Ectodermal cell (in vitro differentiated cells): ENCODE results near the gene PRXL2B.
"Not testable (repeated sequence)": the region's sequence is repeated elsewhere in the genome, so short reads cannot be mapped to it uniquely, and the experiment has no call there.

Experiments
- H3K27ac ChIP-seq: 2 replicates; pipeline ENCODE4 v1.7.0; 2013; ENCODE audit warnings: mild to moderate bottlenecking, low read depth, low read length; ENCODE audit not compliant: insufficient read depth, poor library complexity, severe bottlenecking
- H3K27me3 ChIP-seq: 2 replicates; pipeline ENCODE4 v1.7.0; 2013; ENCODE audit warnings: mild to moderate bottlenecking, low read length; ENCODE audit not compliant: insufficient read depth, control insufficient read depth, poor library complexity, severe bottlenecking
- H3K36me3 ChIP-seq: one replicate; pipeline ENCODE4 v1.7.0; 2013; ENCODE audit warnings: low read length; ENCODE audit not compliant: control insufficient read depth, insufficient read depth
- H3K4me1 ChIP-seq: one replicate; pipeline ENCODE4 v1.7.0; 2013; ENCODE audit warnings: low read length; ENCODE audit not compliant: control insufficient read depth, insufficient read depth
- H3K4me3 ChIP-seq: 2 replicates; pipeline ENCODE4 v1.7.0; 2013; ENCODE audit warnings: low read depth, low read length, control low read depth; ENCODE audit not compliant: insufficient read depth
- H3K9me3 ChIP-seq: 2 replicates; pipeline ENCODE4 v1.7.0; 2013; ENCODE audit warnings: mild to moderate bottlenecking, low read length, moderate library complexity; ENCODE audit not compliant: control insufficient read depth
- WGBS, 2 experiments: methylation state at CpG; one replicate each; pipeline ENCODE4 v1.1.7; 2013; ENCODE audit warnings: missing lambda C conversion rate in 2 of 2; 5-methylcytosine and 5-hydroxymethylcytosine counted together

The PRXL2B gene

GRCh38 chr1:2551544-2551943, 35.0 kb upstream of the PRXL2B start:
- H3K4me3 ChIP-seq, H3K27me3 ChIP-seq, H3K36me3 ChIP-seq, H3K9me3 ChIP-seq, H3K27ac ChIP-seq: not testable (repeated sequence)
- 92 to 93% methylated on average over 9 of the region's 9 CpGs for WGBS, 2 experiments
- peaks cover 24% of the 10 kb centered on the region for H3K4me1 ChIP-seq

- 94% methylated on average over 23 to 26 of the region's 26 CpGs for WGBS, 2 experiments
- Histone ChIP-seq H3K4me1 (peaks cover 26% of the 10 kb centered on the region), H3K9me3 (no peaks in the 10 kb centered on the region), H3K36me3 (no peaks in the 10 kb centered on the region), H3K27ac (no peak overlapping the region), H3K4me3 (no peak overlapping the region), H3K27me3 (no peaks in the 10 kb centered on the region)
Measured at GRCh38 chr1:2552189-2552588, 34.4 kb upstream of the PRXL2B start.

- not testable (repeated sequence) for H3K27me3 ChIP-seq, H3K9me3 ChIP-seq, H3K4me3 ChIP-seq, H3K36me3 ChIP-seq, H3K27ac ChIP-seq
- peaks cover 18% of the 10 kb centered on the region for H3K4me1 ChIP-seq
- 68 to 74% methylated on average over 7 of the region's 9 CpGs for WGBS, 2 experiments
Measured at GRCh38 chr1:2553076-2553475, 33.5 kb upstream of the PRXL2B start.

GRCh38 chr1:2553871-2554620, 32.5 kb upstream of the PRXL2B start:
- Histone ChIP-seq H3K9me3 (no peaks in the 10 kb centered on the region), H3K36me3 (no peaks in the 10 kb centered on the region), H3K27ac (no peak overlapping the region), H3K27me3 (no peaks in the 10 kb centered on the region), H3K4me1 (peaks cover 9% of the 10 kb centered on the region), H3K4me3 (no peak overlapping the region)
- WGBS, 2 experiments, result 93 to 94% methylated on average over 30 of the region's 30 CpGs

GRCh38 chr1:2554621-2555387, 31.8 kb upstream of the PRXL2B start:
- H3K27ac ChIP-seq, result no peak overlapping the region
- no peak overlapping the region for H3K4me3 ChIP-seq
- 86 to 87% methylated on average over 19 of the region's 19 CpGs for WGBS, 2 experiments
- no peaks in the 10 kb centered on the region for H3K36me3 ChIP-seq
- peaks cover 6% of the 10 kb centered on the region for H3K4me1 ChIP-seq
- no peaks in the 10 kb centered on the region for H3K9me3 ChIP-seq
- H3K27me3 ChIP-seq, result no peaks in the 10 kb centered on the region

- Histone ChIP-seq H3K4me1 (peaks cover 6% of the 10 kb centered on the region), H3K36me3 (no peaks in the 10 kb centered on the region), H3K27me3 (no peaks in the 10 kb centered on the region), H3K4me3 (no peak overlapping the region), H3K9me3 (no peaks in the 10 kb centered on the region), H3K27ac (no peak overlapping the region)
- WGBS, 2 experiments, result 85 to 86% methylated on average over 26 of the region's 26 CpGs
Measured at GRCh38 chr1:2555634-2556276, 30.8 kb upstream of the PRXL2B start.

GRCh38 chr1:2556277-2556677, 30.3 kb upstream of the PRXL2B start, which contains the start of gene TNFRSF14:
TNFRSF14 (plus strand) TSS chr1:2556371; CDS start chr1:2556665, 294 bp downstream.
- Histone ChIP-seq H3K27me3 (no peaks in the 10 kb centered on the region), H3K36me3 (no peaks in the 10 kb centered on the region), H3K27ac (no peak within 1 kb of the TSS), H3K9me3 (no peaks in the 10 kb centered on the region), H3K4me3 (no peak within 1 kb of the TSS), H3K4me1 (peaks cover 6% of the 10 kb centered on the region)
- 44 to 51% methylated on average over 16 of the region's 16 CpGs for WGBS, 2 experiments

- no peak overlapping the region for H3K27ac ChIP-seq
Measured at GRCh38 chr1:2556678-2557481, 29.7 kb upstream of the PRXL2B start.

GRCh38 chr1:2557482-2558400, 28.8 kb upstream of the PRXL2B start:
- no peaks in the 10 kb centered on the region for H3K9me3 ChIP-seq
- H3K4me1 ChIP-seq, result peaks cover 6% of the 10 kb centered on the region
- H3K27ac ChIP-seq, result no peak overlapping the region
- no peak overlapping the region for H3K4me3 ChIP-seq
- H3K27me3 ChIP-seq, result no peaks in the 10 kb centered on the region
- 91 to 94% methylated on average over 30 of the region's 30 CpGs for WGBS, 2 experiments
- H3K36me3 ChIP-seq, result no peaks in the 10 kb centered on the region

More at GRCh38 chr1:2556678-2557481, 29.7 kb upstream of the PRXL2B start:
- H3K27me3 ChIP-seq, result no peaks in the 10 kb centered on the region
- H3K4me3 ChIP-seq, result no peak overlapping the region
- no peaks in the 10 kb centered on the region for H3K9me3 ChIP-seq
- H3K36me3 ChIP-seq, result no peaks in the 10 kb centered on the region
- H3K4me1 ChIP-seq, result peaks cover 6% of the 10 kb centered on the region
- 84 to 87% methylated on average over 24 of the region's 24 CpGs for WGBS, 2 experiments
